Spinal cord (tissue), 10 donors: ENCODE results near the gene PVALEF. TPM values are rescaled to one million over a fixed set of nuclear protein-coding genes. Genes with fewer than 3 reads are reported as not detected.
A peak's percentile ranks its signal among the peaks of the same experiment; 100 is the strongest.

Experiments used
- DNase-seq, 6 donors: peaks; one replicate each; pipeline versions ENCODE4 v3.0.0 to v3.0.0-alpha.2; 2013 to 2015; ENCODE audit warnings: low spot score in 6 of 6, low read depth in 4 of 6
- H3K27ac ChIP-seq: one replicate; pipeline ENCODE4 v1.5.1; 2013; ENCODE audit warnings: low read depth, low read length, control low read depth
- H3K27me3 ChIP-seq: one replicate; pipeline ENCODE4 v1.6.1; 2013; ENCODE audit warnings: low read length; ENCODE audit not compliant: control insufficient read depth, insufficient read depth
- H3K36me3 ChIP-seq: one replicate; pipeline ENCODE4 v1.6.1; 2013; ENCODE audit warnings: low read length; ENCODE audit not compliant: control insufficient read depth, insufficient read depth
- H3K4me1 ChIP-seq: one replicate; pipeline ENCODE4 v1.6.1; 2013; ENCODE audit warnings: low read length; ENCODE audit not compliant: control insufficient read depth, insufficient read depth
- H3K4me3 ChIP-seq: one replicate; pipeline ENCODE4 v1.5.1; 2013; ENCODE audit warnings: low read depth, low read length, control low read depth
- H3K9me3 ChIP-seq: one replicate; pipeline ENCODE4 v1.6.1; 2013; ENCODE audit warnings: low read length; ENCODE audit not compliant: control insufficient read depth, insufficient read depth
- WGBS: methylation state at CpG from one replicate; pipeline ENCODE4 v1.1.5; 2013; ENCODE audit warnings: missing lambda C conversion rate; ENCODE audit not compliant: insufficient coverage; 5-methylcytosine and 5-hydroxymethylcytosine counted together
- long read RNA-seq, 4 donors: transcript quantifications; one replicate each; lab custom pipeline, GENCODE V29; 2026
- polyA plus RNA-seq, 2 donors: library from polyadenylated mRNA; unstranded; fragments of 120-200 nt; gene quantifications; one replicate each; pipeline ENCODE4 v1.2.1, GENCODE V29; 2013; ENCODE audit not compliant: insufficient read length in 2 of 2
- total RNA-seq, 2 donors: library from RNA; depleted of rRNA in 1 of 2; stranded (reverse); fragments of 120-200 nt in 1 of 2; fragments of >200 nt in 1 of 2; gene quantifications; one replicate each; pipeline versions ENCODE4 v1.2.3 to v1.2.4, GENCODE V29; 2013 to 2014
- donor health status: healthy.

PVALEF gene
- total RNA-seq (under 1 TPM in 1 of 2 donors, not detected in 1; 0.11 TPM), polyA plus RNA-seq (under 1 TPM; 0.73 to 0.90 TPM)
- long read RNA-seq, donor 1, result 0 reads
- long read RNA-seq, donor 2, result 0 reads
- long read RNA-seq, donor 3, result 0 reads
- long read RNA-seq, donor 4, result 0 reads

- DNase-seq, result peak in 3 of 6 donors; percentile 28 to 69 (median 69)
- H3K9me3 ChIP-seq, result no peaks in the 10 kb centered on the region
- WGBS, result 8% methylated on average over 46 of the region's 46 CpGs
These were observed at the start of gene PVALEF for GRCh38 chr17:81165246-81166032. TSS of gene PVALEF (plus strand) at chr17:81165507. CDS start at chr17:81181227, 15,720 bp downstream.

GRCh38 chr17:81115749-81116464, 49.4 kb upstream of the PVALEF start:
- no peak overlapping the region for H3K4me3 ChIP-seq
- 85% methylated on average over 22 of the region's 22 CpGs for WGBS
- no peaks in the 10 kb centered on the region for H3K9me3 ChIP-seq
- no peak for DNase-seq
- peaks cover 85% of the 10 kb centered on the region for H3K4me1 ChIP-seq
- H3K27ac ChIP-seq, result no peak overlapping the region
- no peaks in the 10 kb centered on the region for H3K27me3 ChIP-seq
- H3K36me3 ChIP-seq, result peaks cover 99% of the 10 kb centered on the region

More at GRCh38 chr17:81165246-81166032, at the start of gene PVALEF:
- H3K4me3 ChIP-seq, result peak within 1 kb of the TSS; percentile 50
- peaks cover 56% of the 10 kb centered on the region for H3K4me1 ChIP-seq
- peak within 1 kb of the TSS; percentile 88 for H3K27ac ChIP-seq
- H3K36me3 ChIP-seq, result peaks cover 47% of the 10 kb centered on the region
- H3K27me3 ChIP-seq, result no peaks in the 10 kb centered on the region

GRCh38 chr17:81116704-81117103, 48.6 kb upstream of the PVALEF start:
- no peak for DNase-seq
- Histone ChIP-seq H3K9me3 (no peaks in the 10 kb centered on the region), H3K4me3 (no peak overlapping the region), H3K27me3 (no peaks in the 10 kb centered on the region), H3K27ac (peak overlapping the region; percentile 29), H3K36me3 (peaks cover 99% of the 10 kb centered on the region), H3K4me1 (peaks cover 84% of the 10 kb centered on the region)
- 81% methylated on average over 5 of the region's 8 CpGs for WGBS

- Histone ChIP-seq H3K36me3 (peaks cover 98% of the 10 kb centered on the region), H3K9me3 (no peaks in the 10 kb centered on the region), H3K27ac (peak overlapping the region; percentile 33), H3K4me1 (peaks cover 81% of the 10 kb centered on the region), H3K4me3 (no peak overlapping the region), H3K27me3 (no peaks in the 10 kb centered on the region)
- 82% methylated on average over 19 of the region's 20 CpGs for WGBS
- no peak for DNase-seq
These were observed 47.6 kb upstream of the PVALEF start for GRCh38 chr17:81117672-81118198.

- Histone ChIP-seq H3K4me3 (peak overlapping the region; percentile 9), H3K4me1 (peaks cover 86% of the 10 kb centered on the region), H3K27ac (peak overlapping the region; percentile 33), H3K36me3 (peaks cover 98% of the 10 kb centered on the region), H3K27me3 (no peaks in the 10 kb centered on the region), H3K9me3 (no peaks in the 10 kb centered on the region)
- 78% methylated on average over 24 of the region's 24 CpGs for WGBS
- DNase-seq, result no peak
These were observed 46.7 kb upstream of the PVALEF start for GRCh38 chr17:81118308-81119221.

- no peak overlapping the region for H3K4me3 ChIP-seq
- H3K36me3 ChIP-seq, result peaks cover 98% of the 10 kb centered on the region
- no peaks in the 10 kb centered on the region for H3K9me3 ChIP-seq
- no peaks in the 10 kb centered on the region for H3K27me3 ChIP-seq
- H3K27ac ChIP-seq, result peak overlapping the region; percentile 15
- 23% methylated on average over 89 of the region's 89 CpGs for WGBS
- H3K4me1 ChIP-seq, result peaks cover 86% of the 10 kb centered on the region
- DNase-seq, result peak in 5 of 6 donors; percentile 51 to 97 (median 58)
These were observed 45.8 kb upstream of the PVALEF start for GRCh38 chr17:81119223-81120148.

GRCh38 chr17:81120149-81120484, 45.2 kb upstream of the PVALEF start:
- H3K4me1 ChIP-seq, result peaks cover 80% of the 10 kb centered on the region
- H3K27ac ChIP-seq, result no peak overlapping the region
- DNase-seq, result peak in 1 of 6 donors; percentile 14
- H3K36me3 ChIP-seq, result peaks cover 98% of the 10 kb centered on the region
- H3K9me3 ChIP-seq, result no peaks in the 10 kb centered on the region
- no peaks in the 10 kb centered on the region for H3K27me3 ChIP-seq
- 66% methylated on average over 29 of the region's 33 CpGs for WGBS
- no peak overlapping the region for H3K4me3 ChIP-seq
